Glomerular endothelial cell (primary cell): ENCODE data around the gene RBM42. TPM values are rescaled to one million over a fixed set of nuclear protein-coding genes. Genes with fewer than 3 reads are reported as not detected.

Experiments used
- total RNA-seq: library from RNA; depleted of rRNA; stranded (reverse); fragments of >200 nt; gene quantifications from 2 replicates; pipeline ENCODE4 v1.2.3, GENCODE V29; 2015

Gene RBM42
- total RNA-seq, 1 donor from 2014 or later, result 110 TPM

Other genes with a start within 250 kb of the RBM42 start
- not detected in 2 replicates for gene FFAR2, start 180.8 kb upstream of the RBM42 start, total RNA-seq
- not detected in 2 replicates for gene KRTDAP, start 138.6 kb upstream of the RBM42 start, total RNA-seq
- gene DMKN, start 115.4 kb upstream of the RBM42 start, total RNA-seq, result 17.4 TPM in 1 of 2 replicates, not detected in the other
- gene SBSN, start 100.7 kb upstream of the RBM42 start, total RNA-seq, result not detected in 2 replicates
- gene GAPDHS, start 95.6 kb upstream of the RBM42 start, total RNA-seq, result not detected in 2 replicates
- 77.8 and 79.9 TPM in 2 replicates for gene TMEM147, start 83.4 kb upstream of the RBM42 start, total RNA-seq
- not detected in 2 replicates for gene ATP4A, start 65.4 kb upstream of the RBM42 start, total RNA-seq
- gene PMIS2, start 42.9 kb upstream of the RBM42 start, total RNA-seq, result not detected in 2 replicates
- 5.8 and 9.1 TPM in 2 replicates for gene HAUS5, start 16.3 kb upstream of the RBM42 start, total RNA-seq
- gene ETV2, start 12.7 kb downstream of the RBM42 start, total RNA-seq, result 0.70 and 2.3 TPM in 2 replicates
- 418 and 559 TPM in 2 replicates for gene COX6B1, start 19.3 kb downstream of the RBM42 start, total RNA-seq
- gene UPK1A, start 37.5 kb downstream of the RBM42 start, total RNA-seq, result not detected in 2 replicates
- not detected in 2 replicates for gene ZBTB32, start 75.5 kb downstream of the RBM42 start, total RNA-seq
- 13.0 and 34.4 TPM in 2 replicates for gene KMT2B, start 89.0 kb downstream of the RBM42 start, total RNA-seq
- 3.2 and 4.3 TPM in 2 replicates for gene IGFLR1, start 113.4 kb downstream of the RBM42 start, total RNA-seq
- 5.6 and 8.7 TPM in 2 replicates for gene U2AF1L4, start 116.4 kb downstream of the RBM42 start, total RNA-seq
- gene PSENEN, start 116.6 kb downstream of the RBM42 start, total RNA-seq, result 50.2 and 75.0 TPM in 2 replicates
- 9.7 and 18.7 TPM in 2 replicates for gene LIN37, start 119.5 kb downstream of the RBM42 start, total RNA-seq
- gene HSPB6, start 128.0 kb downstream of the RBM42 start, total RNA-seq, result 1.8 and 3.2 TPM in 2 replicates
- 4.0 and 14.8 TPM in 2 replicates for gene PROSER3, start 129.1 kb downstream of the RBM42 start, total RNA-seq
- gene ARHGAP33, start 146.5 kb downstream of the RBM42 start, total RNA-seq, result 0.53 and 5.0 TPM in 2 replicates
- not detected in 2 replicates for gene PRODH2, start 183.8 kb downstream of the RBM42 start, total RNA-seq
- not detected in 2 replicates for gene NPHS1, start 223.5 kb downstream of the RBM42 start, total RNA-seq
- not detected in 2 replicates for gene KIRREL2, start 227.9 kb downstream of the RBM42 start, total RNA-seq
- gene APLP1, start 239.5 kb downstream of the RBM42 start, total RNA-seq, result 7.3 and 14.9 TPM in 2 replicates